T-helper 2 cell (primary cell): ENCODE measurements around the gene LHFPL3.
"Not testable (repeated sequence)": the region's sequence is repeated elsewhere in the genome, so short reads cannot be mapped to it uniquely, and the experiment has no call there.

Experiments used
- DNase-seq, 5 experiments: peaks; one replicate each; pipeline versions ENCODE4 v3.0.0 to v3.0.0-alpha.2; 2012 to 2022

LHFPL3 gene

GRCh38 chr7:104621321-104621720 is 292.9 kb downstream of the LHFPL3 start:
- DNase-seq = no peak

GRCh38 chr7:104625956-104626355 is 297.6 kb downstream of the LHFPL3 start:
- no peak for DNase-seq

- DNase-seq = peak in 1 of 5 experiments; percentile 29
Measured at GRCh38 chr7:104627516-104627915, 299.1 kb downstream of the LHFPL3 start.

- no peak for DNase-seq
Measured at GRCh38 chr7:104628017-104628416, 299.6 kb downstream of the LHFPL3 start.

GRCh38 chr7:104629408-104629807 is 301.0 kb downstream of the LHFPL3 start:
- no peak for DNase-seq

GRCh38 chr7:104640506-104640905 is 312.1 kb downstream of the LHFPL3 start:
- no peak for DNase-seq

GRCh38 chr7:104642560-104642959 is 314.2 kb downstream of the LHFPL3 start:
- no peak for DNase-seq

GRCh38 chr7:104643587-104644217 is 315.3 kb downstream of the LHFPL3 start:
- no peak for DNase-seq

- no peak for DNase-seq
Measured at GRCh38 chr7:104650991-104651640, 322.7 kb downstream of the LHFPL3 start.

GRCh38 chr7:104652434-104652833 is 324.0 kb downstream of the LHFPL3 start:
- DNase-seq = no peak

- no peak for DNase-seq
Measured at GRCh38 chr7:104652865-104653264, 324.5 kb downstream of the LHFPL3 start.

- no peak for DNase-seq
Measured at GRCh38 chr7:104653825-104654401, 325.5 kb downstream of the LHFPL3 start.

GRCh38 chr7:104655592-104655991 is 327.2 kb downstream of the LHFPL3 start:
- DNase-seq = no peak

GRCh38 chr7:104656467-104656866 is 328.1 kb downstream of the LHFPL3 start:
- no peak for DNase-seq

- no peak for DNase-seq
Measured at GRCh38 chr7:104657134-104657533, 328.7 kb downstream of the LHFPL3 start.

GRCh38 chr7:104661575-104661974 is 333.2 kb downstream of the LHFPL3 start:
- no peak for DNase-seq

GRCh38 chr7:104664648-104665047 is 336.2 kb downstream of the LHFPL3 start:
- no peak for DNase-seq

- no peak for DNase-seq
Measured at GRCh38 chr7:104677587-104677986, 349.2 kb downstream of the LHFPL3 start.

GRCh38 chr7:104679085-104679484 is 350.7 kb downstream of the LHFPL3 start:
- no peak for DNase-seq

- no peak for DNase-seq
Measured at GRCh38 chr7:104686286-104686685, 357.9 kb downstream of the LHFPL3 start.

- DNase-seq = no peak
Measured at GRCh38 chr7:104694710-104695109, 366.3 kb downstream of the LHFPL3 start.

GRCh38 chr7:104695563-104695962 is 367.2 kb downstream of the LHFPL3 start:
- DNase-seq = no peak

GRCh38 chr7:104700336-104700735 is 371.9 kb downstream of the LHFPL3 start:
- no peak for DNase-seq

GRCh38 chr7:104721027-104721426 is 392.6 kb downstream of the LHFPL3 start:
- not testable (repeated sequence) for DNase-seq
